PC-9 (cell line): ENCODE results near the gene REC114.

Source experiments
- EZH2 ChIP-seq: fragments of 200-600 bp; sonication (generic); IDR thresholded peaks from 2 replicates; pipeline ENCODE4 v1.8.0; 2017; ENCODE audit warnings: antibody characterized with exemption, low read depth
- TF ChIP-seq, protein P1 (sequence below): fragments of 200-600 bp; sonication (generic); conservative IDR thresholded peaks from 2 replicates; pipeline ENCODE4 v1.6.1; 2017; ENCODE audit warnings: mixed run types, antibody characterized with exemption, mild to moderate bottlenecking, moderate library complexity

DNA sequence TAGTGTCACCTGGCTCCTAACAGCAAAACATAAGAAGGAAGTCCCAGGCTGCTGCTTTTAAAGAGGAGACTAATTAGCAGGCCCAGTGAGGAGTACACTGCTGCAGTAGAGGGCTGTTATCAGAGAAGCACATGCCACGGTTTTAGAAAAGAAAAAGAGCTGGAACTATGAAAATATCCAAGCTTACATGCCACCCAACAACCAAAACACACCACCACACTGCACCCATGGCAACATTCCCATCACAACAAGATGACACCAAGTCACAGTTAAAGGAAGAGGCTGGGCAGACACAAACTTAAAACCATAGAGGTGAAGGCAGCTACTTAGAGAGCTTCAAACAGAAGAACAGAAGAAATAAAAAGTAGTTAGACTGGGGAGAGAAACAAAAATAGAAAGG is 153.2 kb downstream of the REC114 start:
- TF ChIP-seq, protein P1, sequence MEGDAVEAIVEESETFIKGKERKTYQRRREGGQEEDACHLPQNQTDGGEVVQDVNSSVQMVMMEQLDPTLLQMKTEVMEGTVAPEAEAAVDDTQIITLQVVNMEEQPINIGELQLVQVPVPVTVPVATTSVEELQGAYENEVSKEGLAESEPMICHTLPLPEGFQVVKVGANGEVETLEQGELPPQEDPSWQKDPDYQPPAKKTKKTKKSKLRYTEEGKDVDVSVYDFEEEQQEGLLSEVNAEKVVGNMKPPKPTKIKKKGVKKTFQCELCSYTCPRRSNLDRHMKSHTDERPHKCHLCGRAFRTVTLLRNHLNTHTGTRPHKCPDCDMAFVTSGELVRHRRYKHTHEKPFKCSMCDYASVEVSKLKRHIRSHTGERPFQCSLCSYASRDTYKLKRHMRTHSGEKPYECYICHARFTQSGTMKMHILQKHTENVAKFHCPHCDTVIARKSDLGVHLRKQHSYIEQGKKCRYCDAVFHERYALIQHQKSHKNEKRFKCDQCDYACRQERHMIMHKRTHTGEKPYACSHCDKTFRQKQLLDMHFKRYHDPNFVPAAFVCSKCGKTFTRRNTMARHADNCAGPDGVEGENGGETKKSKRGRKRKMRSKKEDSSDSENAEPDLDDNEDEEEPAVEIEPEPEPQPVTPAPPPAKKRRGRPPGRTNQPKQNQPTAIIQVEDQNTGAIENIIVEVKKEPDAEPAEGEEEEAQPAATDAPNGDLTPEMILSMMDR = no peak
- no peak for TF ChIP-seq EZH2
